NCI-H2171 treated with DMSO at 0.1 percent for 48 hours (cell line): ENCODE data around the gene CD300A.

Experiments
- DNase-seq: peaks from one replicate; lab custom pipeline; 2025; lab: John Stamatoyannopoulos, UW

CD300A gene

DNA sequence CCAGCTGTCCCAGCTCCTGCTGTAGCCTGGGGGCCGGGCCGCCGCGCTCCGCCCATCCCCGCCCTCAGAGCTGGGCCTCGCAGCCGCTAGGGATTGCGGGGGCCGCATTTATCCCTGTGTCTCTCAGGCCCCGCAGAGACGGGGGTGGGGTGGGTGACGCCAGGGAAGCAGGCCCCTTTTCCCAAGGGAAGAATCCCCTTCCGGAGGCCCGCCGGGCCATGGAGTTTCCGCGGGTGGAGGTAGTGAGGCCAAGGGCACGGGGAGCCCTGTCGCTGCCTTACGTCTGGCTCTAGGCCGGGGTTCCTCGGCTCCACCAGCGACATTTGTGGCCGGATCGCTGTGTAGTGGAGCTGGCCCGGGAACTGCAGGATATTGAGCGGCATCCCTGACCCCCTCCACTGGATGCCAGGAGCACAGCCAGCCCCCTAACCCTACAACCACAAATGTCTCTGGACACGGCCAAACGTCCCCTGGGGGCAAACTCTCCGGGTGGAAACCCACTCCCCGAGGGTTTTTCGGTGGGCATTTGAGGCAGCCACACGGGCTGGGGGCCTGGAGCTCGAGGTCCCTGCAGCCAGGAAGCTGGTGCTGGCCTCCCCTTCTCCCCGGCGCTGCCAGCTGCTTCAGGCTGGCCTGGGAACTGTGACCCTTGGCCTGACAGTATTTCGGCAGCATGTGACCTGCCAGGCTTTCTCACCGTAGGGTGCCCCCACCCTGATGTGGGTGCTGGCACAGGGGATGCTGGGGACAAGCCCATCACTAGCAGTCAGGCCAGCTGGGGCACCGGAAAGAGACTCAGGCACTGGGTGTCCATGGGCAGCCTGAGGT lies 12.0 kb upstream of the CD300A start:
- peak; percentile 92 for DNase-seq

- DNase-seq = peak; percentile 24
Observed at GRCh38 chr17:74455025-74455545, 11.3 kb upstream of the CD300A start.

- peak; percentile 63 for DNase-seq
Observed at GRCh38 chr17:74455821-74456220, 10.6 kb upstream of the CD300A start.

DNA sequence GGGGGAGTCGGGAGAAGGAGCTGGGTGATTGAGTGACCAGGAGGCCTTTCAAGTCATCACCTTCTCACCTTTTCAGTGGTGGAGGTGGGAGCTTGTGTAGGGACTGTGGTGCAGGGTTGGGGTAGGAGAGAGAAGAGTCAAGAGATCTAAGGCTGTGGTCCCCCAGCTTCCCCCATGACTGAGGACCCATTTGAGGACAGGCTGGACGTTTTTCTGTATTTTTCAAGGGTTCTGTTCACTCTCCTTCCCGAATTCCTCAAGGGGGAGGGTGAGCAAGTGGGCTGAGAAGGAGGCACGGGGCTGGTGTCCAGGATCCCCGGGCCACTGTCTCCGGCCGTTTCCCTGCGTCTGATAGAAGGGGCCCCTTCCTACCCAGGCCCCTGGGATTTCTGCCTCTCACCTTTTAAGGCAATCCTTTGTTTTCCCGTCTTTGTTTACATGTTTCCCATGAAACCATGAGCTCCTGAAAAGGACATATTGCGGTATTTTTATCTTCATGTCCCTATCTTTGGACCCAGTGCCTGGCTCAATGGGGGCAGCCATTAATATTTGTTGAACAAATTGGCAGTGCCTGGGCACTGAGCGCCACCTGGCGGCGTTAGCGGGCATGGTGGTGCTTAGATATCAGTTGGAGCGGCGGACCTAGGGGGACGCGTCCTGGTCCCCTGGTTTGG lies 9.2 kb upstream of the CD300A start:
- peak; percentile 65 for DNase-seq

DNA sequence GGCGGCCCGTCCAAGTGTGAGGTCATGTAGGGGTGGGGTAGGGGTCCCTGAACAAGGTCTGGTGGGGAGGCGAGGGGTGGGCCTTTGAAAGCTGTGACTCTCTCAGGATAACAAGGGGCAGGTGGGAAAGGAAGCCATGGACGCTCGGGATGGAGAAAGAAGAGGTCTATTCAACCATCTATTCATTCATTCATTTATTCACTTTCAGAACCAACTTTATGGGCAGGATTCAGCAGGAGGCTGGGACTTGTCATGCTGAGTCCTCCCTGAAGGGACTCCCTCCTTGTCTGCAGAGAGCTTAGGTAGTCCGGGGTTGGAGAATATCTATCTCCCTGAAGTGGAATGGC lies 8.6 kb upstream of the CD300A start:
- DNase-seq = no peak

- no peak for DNase-seq
Observed at GRCh38 chr17:74458835-74459234, 7.6 kb upstream of the CD300A start.

DNA sequence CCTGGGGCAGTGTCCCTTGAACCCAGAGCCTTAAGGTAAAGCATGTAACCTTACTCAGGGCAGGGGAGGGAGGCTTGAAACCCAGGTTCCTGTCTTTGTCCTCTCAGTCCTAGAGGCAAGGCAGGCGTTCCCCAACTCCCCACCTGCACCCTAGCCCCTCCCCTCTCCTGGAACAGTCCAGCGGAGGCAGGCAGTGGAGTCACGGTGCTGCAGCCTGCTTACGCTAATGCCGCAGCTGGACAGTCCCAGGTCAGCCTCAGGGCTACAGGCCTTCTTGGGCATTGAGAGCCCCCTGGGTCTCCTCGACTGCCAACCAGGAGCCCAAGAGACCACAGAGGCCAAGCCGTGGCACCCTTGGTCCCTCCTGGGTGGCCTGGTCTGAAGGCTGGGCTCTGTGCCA lies 6.8 kb upstream of the CD300A start:
- no peak for DNase-seq

DNA sequence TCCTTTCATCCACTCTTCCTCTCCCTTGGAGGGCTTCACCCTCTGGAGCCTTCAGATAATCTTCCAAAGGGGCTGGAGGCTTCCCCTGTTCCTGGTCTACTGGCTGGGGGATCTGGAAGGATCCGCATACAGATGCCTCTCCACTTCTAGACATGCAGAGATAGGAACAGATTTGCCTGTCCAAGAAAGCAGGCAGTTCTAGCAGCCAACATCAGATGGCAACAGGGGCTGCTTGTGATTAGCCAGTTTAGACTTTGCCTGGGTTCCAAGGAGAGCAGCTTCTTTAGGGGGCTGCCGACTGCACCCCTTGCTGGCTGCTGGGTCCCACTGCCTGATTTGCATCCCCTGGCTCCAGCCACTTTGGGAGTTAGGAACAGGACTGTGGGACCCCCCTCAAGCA lies 6.2 kb upstream of the CD300A start:
- DNase-seq = no peak

- no peak for DNase-seq
Observed at GRCh38 chr17:74460996-74461395, 5.4 kb upstream of the CD300A start.

DNA sequence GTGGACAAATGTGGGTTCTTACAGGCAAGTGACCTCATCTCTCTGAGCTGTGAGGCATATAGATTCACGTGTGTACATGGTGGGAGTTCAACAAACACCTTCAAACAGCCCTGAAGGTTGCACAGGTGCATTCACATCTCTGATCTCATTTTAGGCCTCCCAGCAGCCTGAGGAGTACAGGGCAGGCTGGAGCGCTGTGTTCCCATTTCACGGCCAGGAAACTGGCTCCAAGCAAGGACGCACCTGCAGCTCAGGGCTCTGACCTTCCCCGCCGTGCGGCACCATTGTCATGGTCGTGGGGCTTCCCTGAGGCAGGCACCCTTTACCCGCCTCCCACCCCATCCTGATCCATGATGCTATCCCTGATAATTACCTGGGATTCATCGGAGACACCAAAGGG lies 4.8 kb upstream of the CD300A start:
- no peak for DNase-seq

DNA sequence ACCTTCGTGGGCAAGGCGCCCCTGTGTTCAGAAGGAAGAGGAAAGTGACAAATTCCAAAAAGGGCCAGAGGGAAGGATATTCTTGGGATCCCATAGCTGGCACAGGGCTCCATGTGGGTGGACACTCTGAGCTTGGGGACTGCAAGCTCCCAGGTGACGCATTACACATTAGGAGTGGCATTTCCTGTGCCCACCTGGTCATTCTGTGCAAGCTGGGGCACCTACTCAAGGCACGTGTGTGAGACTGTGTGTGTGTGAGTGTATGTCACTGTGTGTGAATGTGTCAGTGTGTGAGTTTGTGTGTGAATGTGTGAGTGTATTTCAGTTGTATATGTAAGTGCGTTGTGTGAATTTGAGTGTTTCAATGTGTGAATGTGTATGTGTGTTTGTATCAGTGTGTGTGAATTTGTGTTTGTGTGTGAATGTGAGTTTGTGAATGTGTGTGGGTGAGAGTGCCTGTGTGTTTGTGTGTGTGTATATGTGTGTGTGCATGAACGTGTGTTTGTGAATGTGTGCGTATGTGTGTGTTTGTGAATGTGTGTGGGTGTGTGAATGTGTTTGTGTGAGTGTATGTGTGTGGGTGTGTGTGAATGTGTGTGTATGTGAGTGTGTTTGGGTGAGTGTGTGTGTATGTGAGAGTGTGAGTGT lies 1.6 kb upstream of the CD300A start:
- DNase-seq = no peak

GRCh38 chr17:74465378-74466110 lies 890 bp upstream of the CD300A start:
- DNase-seq = no peak

DNA sequence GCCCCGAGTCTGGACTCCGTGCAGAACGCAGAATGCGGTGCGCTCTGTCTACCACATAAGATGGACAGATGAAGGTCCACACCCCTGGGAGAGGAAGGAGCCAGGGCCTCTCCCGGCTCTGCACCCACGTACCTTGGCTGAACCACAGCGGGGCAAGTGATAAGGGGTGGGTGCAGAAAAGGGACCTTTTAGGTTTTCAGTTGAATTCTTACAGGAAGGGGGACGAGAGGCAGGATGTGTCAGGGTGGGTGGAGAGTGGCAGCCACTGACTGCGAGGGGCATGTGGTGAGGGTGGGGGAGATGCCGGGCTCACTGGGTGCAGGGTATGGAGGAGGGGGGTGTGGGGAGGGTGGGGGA lies 372 bp downstream of the CD300A start:
- no peak for DNase-seq

- DNase-seq = no peak
Observed at GRCh38 chr17:74467221-74467951, 952 bp downstream of the CD300A start.

- no peak for DNase-seq
Observed at GRCh38 chr17:74471341-74471740, 4.9 kb downstream of the CD300A start.

- DNase-seq = no peak
Observed at GRCh38 chr17:74472890-74473289, 6.5 kb downstream of the CD300A start.

DNA sequence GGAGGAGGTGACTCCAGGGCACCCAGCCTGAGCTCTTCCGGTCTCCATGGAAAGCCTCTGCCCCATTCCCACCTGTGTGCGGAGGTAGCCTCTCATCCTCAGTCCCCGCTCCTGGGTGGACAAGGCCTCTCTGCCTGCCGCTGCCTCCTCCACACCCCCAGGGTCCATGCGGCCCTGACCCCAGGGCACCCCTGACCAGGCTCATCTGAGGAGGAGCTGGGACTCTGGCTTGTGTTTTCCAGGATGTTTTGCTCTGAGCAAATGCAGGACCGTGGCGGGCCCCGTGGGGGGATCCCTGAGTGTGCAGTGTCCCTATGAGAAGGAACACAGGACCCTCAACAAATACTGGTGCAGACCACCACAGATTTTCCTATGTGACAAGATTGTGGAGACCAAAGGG lies 6.9 kb downstream of the CD300A start:
- DNase-seq = no peak

DNA sequence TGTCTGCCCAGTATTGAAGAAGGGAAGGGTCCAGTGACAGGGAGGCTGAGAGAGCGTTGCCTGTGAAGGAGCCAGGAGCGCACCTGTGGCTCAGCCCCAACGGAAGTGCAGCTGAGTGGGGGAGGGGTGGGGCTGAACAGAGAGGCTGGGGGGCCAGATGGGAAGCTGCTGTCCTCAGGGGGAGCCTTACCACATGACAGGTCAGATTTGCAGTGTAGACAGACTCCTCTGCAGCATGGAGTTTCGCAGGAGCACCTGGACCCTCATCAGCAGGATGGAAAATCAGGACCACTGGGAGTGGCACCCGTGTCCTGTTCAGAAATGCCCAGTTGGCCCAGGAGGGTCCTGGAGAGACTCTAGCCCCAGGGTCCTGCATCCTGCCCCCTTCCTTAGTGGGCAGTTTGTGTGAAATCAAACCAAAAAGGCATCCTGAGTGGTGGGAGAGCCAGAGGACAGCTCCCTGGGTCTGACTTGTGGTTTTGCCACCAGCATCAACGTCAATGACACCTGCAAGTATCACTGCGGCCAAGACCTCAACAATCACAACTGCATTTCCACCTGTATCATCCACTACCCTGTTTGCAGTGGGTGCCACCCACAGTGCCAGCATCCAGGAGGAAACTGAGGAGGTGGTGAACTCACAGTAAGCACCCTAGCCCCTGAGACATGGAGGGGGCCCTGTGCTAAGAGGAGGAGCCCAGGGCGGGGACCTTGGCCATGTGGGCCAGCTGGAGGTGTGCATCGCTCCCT lies 7.8 kb downstream of the CD300A start:
- peak; percentile 15 for DNase-seq

- no peak for DNase-seq
Observed at GRCh38 chr17:74475189-74475588, 8.8 kb downstream of the CD300A start.

DNA sequence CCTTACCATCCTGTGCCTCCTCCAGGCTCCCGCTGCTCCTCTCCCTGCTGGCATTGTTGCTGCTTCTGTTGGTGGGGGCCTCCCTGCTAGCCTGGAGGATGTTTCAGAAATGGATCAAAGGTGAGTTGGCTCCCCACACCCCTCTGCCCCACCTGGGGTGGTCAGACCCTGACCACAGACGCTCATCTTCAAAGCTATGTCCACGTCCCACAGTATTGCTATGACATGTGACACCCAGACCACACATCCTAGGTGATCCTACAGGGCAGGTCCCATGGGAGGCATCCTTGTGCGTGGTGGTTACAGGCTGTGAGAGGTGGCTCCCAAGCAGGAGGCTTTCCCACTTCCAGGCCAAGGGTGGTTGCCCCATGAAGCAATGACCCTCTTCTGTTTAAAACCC lies 11.0 kb downstream of the CD300A start:
- no peak for DNase-seq
